ENCODE results near the gene SUPT5H.
"Not testable (repeated sequence)": the region's sequence is repeated elsewhere in the genome, so short reads cannot be mapped to it uniquely, and the experiment has no call there.

Gene SUPT5H

GRCh38 chr19:39474139-39474620 is 28.8 kb downstream of the SUPT5H start:
- Mint-ChIP-seq H3K27me3 (no peaks in the 10 kb centered on the region), H3K36me3 (peaks cover 37% of the 10 kb centered on the region)

DNA sequence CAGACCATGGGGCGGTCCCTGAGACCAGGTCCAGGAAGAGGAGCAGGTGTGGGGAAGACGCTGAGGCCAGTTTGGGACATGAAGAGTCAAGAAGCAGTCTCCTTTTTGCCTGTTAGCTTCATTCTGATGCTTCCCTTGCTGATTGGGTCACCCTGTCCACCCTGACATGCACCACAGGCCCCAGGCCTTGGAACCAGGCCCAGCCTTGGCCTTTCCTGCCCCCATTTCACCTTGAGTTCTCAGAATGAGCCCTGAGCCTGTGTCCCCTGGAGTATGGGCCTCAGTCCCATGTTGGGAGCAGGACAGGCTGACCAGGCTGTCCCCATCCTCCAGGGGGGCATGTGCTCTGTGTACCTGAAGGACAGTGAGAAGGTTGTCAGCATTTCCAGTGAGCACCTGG is 30.4 kb downstream of the SUPT5H start:
- Mint-ChIP-seq H3K36me3 (peaks cover 28% of the 10 kb centered on the region), H3K4me1 (peaks cover 17% of the 10 kb centered on the region), H3K9me3 (no peaks in the 10 kb centered on the region), H3K4me3 (no peak overlapping the region), H3K27ac (no peak overlapping the region), H3K27me3 (no peaks in the 10 kb centered on the region)
- ATAC-seq (ENCODE audit: low read depth) (no peak), DNase-seq (ENCODE audit: low spot score in 2 of 2) (no peak)

More at GRCh38 chr19:39474139-39474620, 28.8 kb downstream of the SUPT5H start:
- Mint-ChIP-seq H3K4me1 (peaks cover 9% of the 10 kb centered on the region), H3K4me3 (no peak overlapping the region), H3K27ac (peak overlapping the region; percentile 73), H3K9me3 (no peaks in the 10 kb centered on the region)
- ATAC-seq (ENCODE audit: low read depth): peak; percentile 92
- DNase-seq (ENCODE audit: low spot score in 2 of 2): peak; percentile 67 to 77

DNA sequence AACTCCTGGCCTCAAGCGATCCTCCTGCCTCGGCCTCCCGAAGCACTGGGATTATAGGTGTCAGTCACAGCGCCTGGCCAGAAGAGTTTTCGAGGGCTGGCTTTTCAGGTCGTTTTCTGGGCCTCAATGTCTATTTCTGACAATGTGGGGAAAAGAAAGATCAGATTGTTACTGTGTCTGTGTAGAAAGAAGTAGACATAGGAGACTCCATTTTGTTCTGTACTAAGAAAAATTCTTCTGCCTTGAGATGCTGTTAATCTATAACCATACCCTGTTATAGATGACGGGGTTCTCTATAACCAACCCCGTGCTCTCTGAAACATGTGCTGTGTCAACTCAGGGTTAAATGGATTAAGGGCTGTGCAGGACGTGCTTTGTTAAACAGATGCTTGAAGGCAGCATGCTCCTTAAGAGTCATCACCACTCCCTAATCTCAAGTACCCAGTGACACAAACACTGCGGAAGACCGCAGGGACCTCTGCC is 34.0 kb downstream of the SUPT5H start:
- H3K27me3 Mint-ChIP-seq: not testable (repeated sequence)
- peak overlapping the region; percentile 91 for H3K27ac Mint-ChIP-seq

GRCh38 chr19:39479916-39480315 is 34.5 kb downstream of the SUPT5H start:
- no peaks in the 10 kb centered on the region for H3K27me3 Mint-ChIP-seq
- peak overlapping the region; percentile 92 for H3K4me3 Mint-ChIP-seq
- ATAC-seq (ENCODE audit: low read depth) (no peak), DNase-seq (ENCODE audit: low spot score in 2 of 2) (no peak)
- peak overlapping the region; percentile 91 for H3K27ac Mint-ChIP-seq
- H3K36me3 Mint-ChIP-seq: peaks cover 11% of the 10 kb centered on the region
- H3K9me3 Mint-ChIP-seq: no peaks in the 10 kb centered on the region
- H3K4me1 Mint-ChIP-seq: peaks cover 21% of the 10 kb centered on the region

More for the DNA sequence above, 34.0 kb downstream of the SUPT5H start:
- ATAC-seq (ENCODE audit: low read depth); DNase-seq (ENCODE audit: low spot score in 2 of 2); H3K9me3 Mint-ChIP-seq: not testable (repeated sequence)
- H3K4me3 Mint-ChIP-seq: peak overlapping the region; percentile 92
- peaks cover 16% of the 10 kb centered on the region for H3K36me3 Mint-ChIP-seq
- H3K4me1 Mint-ChIP-seq: peaks cover 21% of the 10 kb centered on the region

DNA sequence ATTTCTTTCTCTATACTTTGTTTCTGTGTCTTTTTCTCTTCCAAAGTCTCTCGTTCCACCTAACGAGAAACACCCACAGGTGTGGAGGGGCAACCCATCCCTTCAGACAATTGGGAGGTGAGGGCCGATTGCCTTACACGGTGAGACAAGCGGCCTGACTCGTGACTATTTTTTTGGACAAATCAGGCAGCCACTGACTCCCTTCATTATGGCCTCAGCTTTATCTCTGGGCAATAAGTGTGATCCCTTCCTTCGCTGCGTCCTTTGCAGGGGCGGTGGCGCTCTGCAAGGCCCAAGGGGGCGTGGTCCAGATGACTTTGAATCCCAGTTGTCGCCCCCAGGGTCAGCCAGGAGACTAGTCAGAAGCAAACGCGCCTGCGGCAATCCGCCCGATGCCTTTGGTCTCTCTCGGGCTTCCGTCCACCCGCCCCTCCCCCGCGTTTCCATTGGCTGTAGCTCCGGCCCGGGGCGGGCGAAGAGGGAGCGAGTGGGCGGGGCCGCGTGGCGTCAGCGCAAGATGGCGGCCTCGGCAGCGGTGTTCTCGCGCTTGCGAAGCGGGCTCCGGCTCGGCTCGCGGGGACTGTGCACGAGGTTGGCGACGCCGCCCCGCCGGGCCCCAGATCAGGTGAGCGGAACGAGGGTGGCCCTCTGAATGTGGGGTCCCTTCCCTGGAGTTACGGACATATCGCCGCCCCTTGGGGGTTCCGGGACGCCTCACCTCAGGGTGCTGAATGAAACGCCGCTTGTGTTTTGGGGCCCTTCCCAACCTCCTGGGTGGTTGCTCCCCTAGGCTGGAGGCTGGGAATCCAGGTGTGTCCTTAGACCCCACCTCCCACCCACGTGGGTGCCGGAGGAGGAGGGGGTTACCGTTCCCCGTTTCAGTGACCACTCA is 35.2 kb downstream of the SUPT5H start, which contains the start of gene TIMM50:
TSS of gene TIMM50 (plus strand) at position 502 of the 892 bp plus-strand sequence. CDS start at position 518, 16 bp downstream.
- no peaks in the 10 kb centered on the region for H3K9me3 Mint-ChIP-seq
- peaks cover 8% of the 10 kb centered on the region for H3K36me3 Mint-ChIP-seq

DNA sequence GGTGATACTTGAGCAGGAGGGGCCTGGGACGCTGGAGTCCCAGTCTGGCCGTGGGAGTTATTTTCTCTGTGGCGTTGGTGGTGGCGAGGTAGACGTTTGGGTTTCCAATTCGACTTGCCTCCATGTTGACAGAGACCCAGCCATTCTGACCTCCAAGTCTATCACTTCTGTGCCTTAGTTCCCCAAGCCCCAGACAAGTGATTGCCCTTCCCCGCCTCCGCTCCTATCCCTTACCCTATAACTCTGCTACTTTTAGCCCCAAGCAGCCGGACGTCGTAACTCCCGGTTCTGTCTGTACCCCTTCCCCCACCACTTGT is 35.8 kb downstream of the SUPT5H start:
- Mint-ChIP-seq H3K4me1 (peaks cover 21% of the 10 kb centered on the region), H3K9me3 (no peaks in the 10 kb centered on the region), H3K27ac (peak overlapping the region; percentile 91), H3K36me3 (peaks cover 9% of the 10 kb centered on the region), H3K27me3 (no peaks in the 10 kb centered on the region), H3K4me3 (peak overlapping the region; percentile 92)
- ATAC-seq (ENCODE audit: low read depth) (no peak), DNase-seq (ENCODE audit: low spot score in 2 of 2) (no peak)

More for the DNA sequence above, 35.2 kb downstream of the SUPT5H start, which contains the start of gene TIMM50:
- DNase-seq (ENCODE audit: low spot score in 2 of 2): peak; percentile 94
- Mint-ChIP-seq H3K4me3 (peak within 1 kb of the TSS; percentile 92), H3K27me3 (no peaks in the 10 kb centered on the region), H3K4me1 (peaks cover 21% of the 10 kb centered on the region), H3K27ac (peak within 1 kb of the TSS; percentile 91)
- peak; percentile 97 for ATAC-seq (ENCODE audit: low read depth)

DNA sequence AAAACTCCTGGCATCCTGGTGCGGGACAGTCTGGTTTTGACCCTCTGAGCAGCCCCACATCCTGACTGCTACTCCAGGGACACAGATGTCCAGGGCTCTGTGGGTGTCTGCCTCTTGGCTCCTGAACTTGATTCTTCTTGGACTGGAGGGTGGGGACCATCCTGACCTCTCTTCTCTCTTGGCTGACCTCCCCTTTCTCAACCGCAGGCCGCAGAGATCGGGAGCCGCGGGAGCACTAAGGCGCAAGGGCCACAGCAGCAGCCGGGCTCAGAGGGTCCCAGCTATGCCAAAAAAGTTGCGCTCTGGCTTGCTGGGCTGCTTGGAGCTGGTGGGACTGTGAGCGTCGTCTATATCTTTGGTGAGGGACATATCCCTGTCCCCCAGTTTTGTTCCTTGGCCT is 36.3 kb downstream of the SUPT5H start:
- DNase-seq (ENCODE audit: low spot score in 2 of 2): no peak
- H3K27me3 Mint-ChIP-seq: no peaks in the 10 kb centered on the region
- peak overlapping the region; percentile 92 for H3K4me3 Mint-ChIP-seq
- peak overlapping the region; percentile 91 for H3K27ac Mint-ChIP-seq
- no peaks in the 10 kb centered on the region for H3K9me3 Mint-ChIP-seq
- peaks cover 21% of the 10 kb centered on the region for H3K4me1 Mint-ChIP-seq
- no peak for ATAC-seq (ENCODE audit: low read depth)
- H3K36me3 Mint-ChIP-seq: peaks cover 7% of the 10 kb centered on the region

DNA sequence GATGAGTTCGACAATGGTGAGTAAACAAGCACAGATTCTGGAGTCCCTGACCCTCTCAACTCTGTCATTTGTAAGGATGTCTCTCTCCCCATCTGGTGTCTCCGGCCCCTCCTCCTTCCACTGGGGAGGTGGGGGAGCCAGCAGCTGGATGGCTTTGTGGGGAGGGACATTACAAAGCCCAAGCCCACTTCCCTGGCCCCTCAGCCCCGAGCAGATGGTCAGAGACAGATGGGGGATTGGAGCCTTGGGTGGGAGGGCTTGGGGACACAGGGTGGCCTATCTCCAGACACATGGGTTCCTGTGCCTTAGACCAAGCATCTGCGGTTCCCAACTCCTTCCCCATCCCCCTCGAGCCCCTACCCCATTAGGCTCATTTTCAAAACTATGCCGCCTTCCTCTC is 37.8 kb downstream of the SUPT5H start:
- Mint-ChIP-seq H3K27ac (no peak overlapping the region), H3K36me3 (peaks cover 14% of the 10 kb centered on the region), H3K4me3 (no peak overlapping the region), H3K27me3 (no peaks in the 10 kb centered on the region), H3K9me3 (no peaks in the 10 kb centered on the region), H3K4me1 (peaks cover 21% of the 10 kb centered on the region)
- ATAC-seq (ENCODE audit: low read depth): no peak
- no peak for DNase-seq (ENCODE audit: low spot score in 2 of 2)

GRCh38 chr19:39489756-39490155 is 44.4 kb downstream of the SUPT5H start:
- H3K27me3 Mint-ChIP-seq: no peaks in the 10 kb centered on the region
- H3K27ac Mint-ChIP-seq: no peak overlapping the region
- ATAC-seq (ENCODE audit: low read depth) (no peak), DNase-seq (ENCODE audit: low spot score in 2 of 2) (no peak)
- no peaks in the 10 kb centered on the region for H3K4me1 Mint-ChIP-seq
- H3K9me3 Mint-ChIP-seq: no peaks in the 10 kb centered on the region
- no peak overlapping the region for H3K4me3 Mint-ChIP-seq
- H3K36me3 Mint-ChIP-seq: peaks cover 26% of the 10 kb centered on the region

DNA sequence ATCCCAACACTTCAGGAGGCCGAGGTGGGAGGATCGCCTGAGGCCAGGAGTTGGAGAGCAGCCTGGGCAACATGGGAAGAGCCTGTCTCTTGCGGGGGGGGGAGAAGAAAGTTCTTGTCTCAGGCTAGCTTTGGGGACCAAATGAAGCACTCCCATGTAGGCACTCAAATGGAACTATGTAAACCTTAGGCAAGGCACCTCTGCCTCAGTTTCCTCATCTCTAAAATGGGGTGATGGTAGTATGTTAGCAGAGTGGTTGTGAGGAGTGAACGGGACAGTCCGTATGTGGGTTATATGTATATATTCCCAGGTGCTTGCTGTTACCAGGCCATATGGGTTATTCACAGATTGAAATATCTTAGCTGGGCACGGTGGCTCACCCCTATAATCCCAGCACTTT is 46.8 kb downstream of the SUPT5H start:
- Mint-ChIP-seq H3K27ac (no peak overlapping the region), H3K27me3 (no peaks in the 10 kb centered on the region), H3K36me3 (peaks cover 18% of the 10 kb centered on the region), H3K4me1 (no peaks in the 10 kb centered on the region), H3K4me3 (no peak overlapping the region), H3K9me3 (no peaks in the 10 kb centered on the region)
- no peak for ATAC-seq (ENCODE audit: low read depth)
- DNase-seq (ENCODE audit: low spot score in 2 of 2): no peak

DNA sequence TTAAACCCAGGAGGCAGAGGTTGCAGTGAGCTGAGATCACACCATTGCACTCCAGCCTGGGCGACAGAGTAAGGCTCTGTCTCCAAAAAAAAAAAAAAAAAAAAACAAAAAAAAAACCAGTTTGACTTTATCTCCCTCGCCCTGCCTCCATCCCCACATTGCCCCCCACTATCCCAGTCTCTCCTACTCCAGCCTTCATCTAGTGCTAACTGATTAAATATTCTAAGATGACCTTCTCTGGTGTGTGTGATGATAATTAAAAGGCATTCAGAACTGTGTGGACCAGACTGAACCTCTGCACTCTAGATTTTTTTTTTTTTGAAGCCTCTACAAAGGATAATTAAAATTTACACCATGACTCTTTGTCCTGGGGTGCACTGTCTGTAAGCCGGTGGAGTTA is 47.4 kb downstream of the SUPT5H start:
- no peak for DNase-seq (ENCODE audit: low spot score in 2 of 2)
- Mint-ChIP-seq H3K4me3 (no peak overlapping the region), H3K36me3 (peaks cover 17% of the 10 kb centered on the region), H3K27me3 (no peaks in the 10 kb centered on the region), H3K9me3 (no peaks in the 10 kb centered on the region), H3K27ac (no peak overlapping the region), H3K4me1 (no peaks in the 10 kb centered on the region)
- ATAC-seq (ENCODE audit: low read depth): no peak

GRCh38 chr19:39494661-39495060 is 49.3 kb downstream of the SUPT5H start:
- ATAC-seq (ENCODE audit: low read depth) (no peak), DNase-seq (ENCODE audit: low spot score in 2 of 2) (no peak)
- no peak overlapping the region for H3K27ac Mint-ChIP-seq
- H3K27me3 Mint-ChIP-seq: peaks cover 1% of the 10 kb centered on the region
- peaks cover 12% of the 10 kb centered on the region for H3K4me1 Mint-ChIP-seq
- H3K36me3 Mint-ChIP-seq: peaks cover 5% of the 10 kb centered on the region
- H3K9me3 Mint-ChIP-seq: no peaks in the 10 kb centered on the region
- no peak overlapping the region for H3K4me3 Mint-ChIP-seq

DNA sequence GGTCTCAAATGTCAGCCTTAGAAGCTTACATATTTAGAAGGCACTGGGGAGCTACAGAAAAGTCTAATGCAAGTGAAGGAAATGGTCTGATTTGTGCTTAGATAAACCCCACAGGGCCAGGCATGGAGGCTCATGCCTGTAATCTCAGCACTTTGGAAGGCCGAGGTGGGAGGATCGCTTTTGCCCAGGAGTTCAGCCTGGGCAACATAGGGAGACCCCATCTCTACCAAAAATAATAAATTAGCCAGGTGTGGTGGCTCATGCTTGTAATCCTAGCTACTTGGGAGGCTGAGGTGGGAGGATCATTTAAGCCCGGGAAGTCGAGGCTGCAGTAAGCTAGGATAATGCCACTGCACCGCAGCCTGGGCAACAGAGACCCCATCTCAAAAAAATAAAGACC is 50.7 kb downstream of the SUPT5H start:
- no peaks in the 10 kb centered on the region for H3K9me3 Mint-ChIP-seq
- DNase-seq (ENCODE audit: low spot score in 2 of 2) (no peak), ATAC-seq (ENCODE audit: low read depth) (no peak)
- H3K27me3 Mint-ChIP-seq: peaks cover 8% of the 10 kb centered on the region
- no peak overlapping the region for H3K4me3 Mint-ChIP-seq
- H3K36me3 Mint-ChIP-seq: no peaks in the 10 kb centered on the region
- no peak overlapping the region for H3K27ac Mint-ChIP-seq
- H3K4me1 Mint-ChIP-seq: peaks cover 14% of the 10 kb centered on the region

DNA sequence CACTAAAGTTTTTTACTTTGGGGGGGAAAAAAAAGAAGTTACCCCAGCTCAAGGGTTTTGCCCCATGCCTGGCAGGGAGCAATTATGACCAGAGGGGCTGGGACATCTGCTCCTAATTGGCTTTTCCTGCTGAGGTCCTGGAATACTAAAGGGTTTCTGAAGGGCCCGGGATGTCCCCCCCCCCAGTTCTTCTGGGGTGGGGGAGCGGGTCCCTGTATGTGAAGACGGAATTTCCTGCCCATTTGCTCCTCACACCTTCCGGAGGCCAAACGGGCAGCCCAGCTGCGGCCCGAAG is 52.3 kb downstream of the SUPT5H start:
- H3K9me3 Mint-ChIP-seq: no peaks in the 10 kb centered on the region
- H3K4me1 Mint-ChIP-seq: peaks cover 14% of the 10 kb centered on the region
- H3K36me3 Mint-ChIP-seq: no peaks in the 10 kb centered on the region
- H3K4me3 Mint-ChIP-seq: peak overlapping the region; percentile 76
- no peak for ATAC-seq (ENCODE audit: low read depth)
- H3K27ac Mint-ChIP-seq: no peak overlapping the region
- peaks cover 14% of the 10 kb centered on the region for H3K27me3 Mint-ChIP-seq
- DNase-seq (ENCODE audit: low spot score in 2 of 2): no peak
